K562 (cell line): ENCODE results near the gene DPP4. TPM values are rescaled to one million over a fixed set of nuclear protein-coding genes. Genes with fewer than 3 reads are reported as not detected.

Experiments used
- ATAC-seq: fragments of 200-7000 bp; cut with Tn5 transposase; 3 replicates; pipeline ENCODE4 v1.9.1; 2020; ENCODE audit warnings: moderate library complexity
- BruUV-seq: library from RNA; stranded (reverse); fragments of 400-500 nt; replicated peaks from 2 replicates; lab custom pipeline; 2021; lab: Mats Ljungman, UMichigan
- CTCF ChIA-PET: fragments of 300-600 bp; formaldehyde crosslinking; extraction: SDS; loops from one replicate; lab custom pipeline; 2021; ENCODE audit warnings: low intra/inter-chr PET ratio; lab: Yijun Ruan, JAX
- POLR2A ChIA-PET: fragments of 300-600, 350-650 bp; sonication (Branson Sonifier 250); formaldehyde crosslinking; extraction: SDS; loops from one replicate; lab custom pipeline; 2021; ENCODE audit warnings: antibody characterized with exemption, inconsistent platforms; lab: Yijun Ruan, JAX
- DNase-seq, 4 experiments: peaks; one replicate each; pipeline versions ENCODE4 v3.0.0 to v3.0.0-alpha.2; 2011 to 2018; ENCODE audit warnings: low spot score in 3 of 4, mixed read lengths in 3 of 4; ENCODE audit errors: extremely low read depth in 1 of 4
- FAIRE-seq: peaks from 2 replicates; lab custom pipeline; 2011; peaks lifted over from hg19 to GRCh38; lab: Jason Lieb, UNC
- H2AFZ ChIP-seq: 2 replicates; pipeline ENCODE4 v1.6.0; 2011; ENCODE audit warnings: low read depth, low read length, control low read depth, inconsistent platforms
- H3K27ac ChIP-seq: fragments of 200-600 bp; 3 replicates; pipeline ENCODE4 v1.8.0; 2011; ENCODE audit warnings: low read depth, mild to moderate bottlenecking, control low read depth, inconsistent platforms, low read length, moderate library complexity, mixed read lengths; ENCODE audit errors: extremely low read depth
- H3K27me3 ChIP-seq, 2 experiments: fragments of 300-600 bp in 1 of 2; 2 replicates in 1 of 2; 3 replicates in 1 of 2; pipeline versions ENCODE4 v1.6.0 to v1.8.0; 2011; ENCODE audit warnings: inconsistent platforms in 2 of 2, low read length in 2 of 2, mild to moderate bottlenecking in 1 of 2, mixed read lengths in 1 of 2, moderate library complexity in 1 of 2; ENCODE audit not compliant: control insufficient read depth in 2 of 2, insufficient read depth in 2 of 2
- H3K36me3 ChIP-seq: fragments of 300-600 bp; 3 replicates; pipeline ENCODE4 v1.8.0; 2011; ENCODE audit warnings: mild to moderate bottlenecking, low read length, inconsistent platforms; ENCODE audit not compliant: control insufficient read depth, insufficient read depth
- H3K4me1 ChIP-seq, 2 experiments: fragments of 200-600 bp in 1 of 2; replicated peaks in 1 of 2; 2 replicates in 1 of 2; 3 replicates in 1 of 2; pipeline versions ENCODE4 v1.5.1 to v1.8.0; 2011; ENCODE audit warnings: inconsistent platforms in 2 of 2, low read length in 2 of 2, mild to moderate bottlenecking in 1 of 2, mixed read lengths in 1 of 2, moderate library complexity in 1 of 2; ENCODE audit not compliant: control insufficient read depth in 2 of 2, insufficient read depth in 2 of 2
- H3K4me2 ChIP-seq: 2 replicates; pipeline ENCODE4 v1.6.1; 2011; ENCODE audit warnings: low read length, control low read depth, inconsistent platforms, mixed read lengths; ENCODE audit not compliant: insufficient read depth
- H3K4me3 ChIP-seq: fragments of 200-600 bp; sonication (generic), shearing (Covaris generic); 2 replicates; pipeline ENCODE4 v1.5.1; 2016; ENCODE audit warnings: control low read depth, inconsistent platforms
- H3K79me2 ChIP-seq: fragments of 200-600 bp; 3 replicates; pipeline ENCODE4 v1.8.0; 2011; ENCODE audit warnings: low read length, inconsistent platforms; ENCODE audit not compliant: control insufficient read depth, insufficient read depth
- H3K9ac ChIP-seq, 2 experiments: 2 replicates each; pipeline versions ENCODE4 v1.6.0 to v1.6.1; 2011; ENCODE audit warnings: low read depth in 2 of 2, low read length in 2 of 2, control low read depth in 1 of 2, inconsistent platforms in 1 of 2, mild to moderate bottlenecking in 1 of 2, mixed read lengths in 1 of 2; ENCODE audit not compliant: insufficient read depth in 1 of 2
- H3K9me1 ChIP-seq: one replicate; pipeline ENCODE4 v1.6.0; 2011; ENCODE audit warnings: inconsistent platforms, mild to moderate bottlenecking, low read length, moderate library complexity; ENCODE audit not compliant: control insufficient read depth, insufficient read depth
- H3K9me3 ChIP-seq: replicated peaks from 2 replicates; pipeline ENCODE4 v1.5.1; 2011; ENCODE audit warnings: low read depth, low read length, inconsistent platforms; ENCODE audit not compliant: control insufficient read depth, insufficient read depth
- H4K20me1 ChIP-seq: replicated peaks from 2 replicates; pipeline ENCODE4 v1.6.1; 2011; ENCODE audit warnings: low read length, inconsistent platforms, mixed read lengths; ENCODE audit not compliant: control insufficient read depth, insufficient read depth
- CBX5 ChIP-seq: IDR thresholded peaks from 2 replicates; pipeline ENCODE4 v1.6.1; 2014; ENCODE audit warnings: low read depth, borderline replicate concordance
- CSDE1 ChIP-seq, 2 experiments: fragments of 450-650 bp; IDR thresholded peaks; 2 replicates each; pipeline ENCODE4 v1.6.1; 2016; ENCODE audit warnings: mild to moderate bottlenecking in 1 of 2
- EZH2 ChIP-seq: IDR thresholded peaks from 2 replicates; pipeline ENCODE4 v1.6.1; 2012; ENCODE audit warnings: low read depth, mild to moderate bottlenecking, inconsistent platforms, low read length, borderline replicate concordance
- HMG20A ChIP-seq: fragments of 450-650 bp; formaldehyde crosslinking; conservative IDR thresholded peaks from 2 replicates; pipeline ENCODE4 v1.4.0; 2020; ENCODE audit warnings: mild to moderate bottlenecking, mixed read lengths
- HNRNPL ChIP-seq: fragments of 200-400 bp; formaldehyde crosslinking; IDR thresholded peaks from 2 replicates; pipeline ENCODE4 v1.6.1; 2017; ENCODE audit warnings: low read depth, mild to moderate bottlenecking, low read length
- KLF16 ChIP-seq: IDR thresholded peaks from 2 replicates; pipeline ENCODE4 v1.6.1; 2016; ENCODE audit warnings: antibody characterized with exemption
- L3MBTL2 ChIP-seq: fragments of 450-650 bp; IDR thresholded peaks from 2 replicates; pipeline ENCODE4 v1.6.1; 2016; ENCODE audit warnings: mild to moderate bottlenecking, moderate library complexity
- MCM2 ChIP-seq: fragments of 450-650 bp; IDR thresholded peaks from 2 replicates; pipeline ENCODE4 v1.6.1; 2017; ENCODE audit warnings: low read depth, mild to moderate bottlenecking
- MCM3 ChIP-seq: fragments of 450-650 bp; IDR thresholded peaks from 2 replicates; pipeline ENCODE4 v1.6.1; 2016
- MCM7 ChIP-seq, 2 experiments: fragments of 450-650 bp; IDR thresholded peaks; 2 replicates each; pipeline ENCODE4 v1.6.1; 2016 to 2018
- MTA1 ChIP-seq: fragments of 450-650 bp; IDR thresholded peaks from 2 replicates; pipeline ENCODE4 v1.6.1; 2017; ENCODE audit warnings: borderline replicate concordance
- NCOA6 ChIP-seq: fragments of 450-650 bp; IDR thresholded peaks from 2 replicates; pipeline ENCODE4 v1.6.1; 2017; ENCODE audit warnings: mild to moderate bottlenecking
- PCBP2 ChIP-seq: fragments of 200-400 bp; formaldehyde crosslinking; IDR thresholded peaks from 2 replicates; pipeline ENCODE4 v1.6.1; 2018; ENCODE audit warnings: low read length, low read depth, mild to moderate bottlenecking, moderate library complexity; ENCODE audit not compliant: poor library complexity, severe bottlenecking
- RBM17 ChIP-seq: fragments of 200-400 bp; formaldehyde crosslinking; IDR thresholded peaks from 2 replicates; pipeline ENCODE4 v1.6.1; 2017; ENCODE audit warnings: low read depth, mild to moderate bottlenecking, low read length, borderline replicate concordance
- RUNX1 ChIP-seq: sonication (generic); IDR thresholded peaks from 2 replicates; pipeline ENCODE4 v1.6.1; 2016; ENCODE audit warnings: antibody characterized with exemption, low read depth
- YY1 ChIP-seq, 3 experiments: IDR thresholded peaks; 2 replicates each; pipeline ENCODE4 v1.6.1; 2011; ENCODE audit warnings: low read length in 2 of 3, mild to moderate bottlenecking in 2 of 3, moderate library complexity in 2 of 3, borderline replicate concordance in 1 of 3, control low read depth in 1 of 3, low read depth in 1 of 3; ENCODE audit not compliant: insufficient read depth in 3 of 3, insufficient replicate concordance in 2 of 3, control insufficient read depth in 1 of 3, insufficient read length in 1 of 3; ENCODE audit errors: extremely low read depth in 1 of 3
- ZBTB8A ChIP-seq: fragments of 450-650 bp; IDR thresholded peaks from 2 replicates; pipeline ENCODE4 v1.6.1; 2018; ENCODE audit warnings: mild to moderate bottlenecking, moderate library complexity; ENCODE audit not compliant: partially characterized antibody
- ZNF586 ChIP-seq: fragments of 450-650 bp; formaldehyde crosslinking; conservative IDR thresholded peaks from 2 replicates; pipeline ENCODE4 v1.4.0; 2020; ENCODE audit warnings: mild to moderate bottlenecking, moderate library complexity
- WGBS: fragments of 100-300 bp; shearing (Covaris generic); methylation state at CpG from one replicate; pipeline ENCODE4 v1.1.6; 2016; ENCODE audit warnings: low coverage, mixed read lengths; ENCODE audit not compliant: insufficient coverage; ENCODE audit errors: missing lambda C conversion rate; 5-methylcytosine and 5-hydroxymethylcytosine counted together
- in situ Hi-C: fragments of 300-500 bp; cut with MboI; formaldehyde crosslinking; loops from 4 replicates; pipeline ENCODE4 v1.15.0; 2018; ENCODE audit warnings: inconsistent platforms, mixed read lengths
- intact Hi-C: fragments of 100-400 bp; cut with micrococcal nuclease; formaldehyde crosslinking; loops from 2 replicates; pipeline ENCODE4 v1.14.2; 2022
- polyA plus RNA-seq, 8 experiments: library from polyadenylated mRNA; depleted of rRNA in 4 of 8; stranded (reverse) in 5 of 8; unstranded in 3 of 8; fragments of >200 nt; fragmentation: Nextera tagmentation in 2 of 8; fragmentation: Illumina TruSeq in 1 of 8; extraction: Ambion mirVana in 2 of 8; extraction: Trizol in 1 of 8; gene quantifications; 2 replicates each; pipeline versions ENCODE4 v1.2.1 to v1.2.3, GENCODE V29; 2011 to 2014; ENCODE audit warnings: inconsistent platforms in 1 of 8, missing spikeins in 1 of 8
- total RNA-seq, 7 experiments: library from RNA; depleted of rRNA in 6 of 7; stranded (reverse); fragments of >200 nt in 6 of 7; fragmentation: Illumina TruSeq in 2 of 7; extraction: Trizol in 2 of 7; gene quantifications; 2 replicates each; pipeline versions ENCODE4 v1.2.1 to v1.2.3, GENCODE V29; 2011 to 2021; ENCODE audit warnings: low replicate concordance in 1 of 7
- TF ChIP-seq, protein P1 (sequence below): fragments of 450-650 bp; IDR thresholded peaks from 2 replicates; pipeline ENCODE4 v1.6.1; 2016

The DPP4 gene
- total and polyA plus RNA-seq, 9 of the 15 experiments (the other 6 are each of a cell fraction or from before 2014, with no cell fraction given): 0.11 TPM; not detected in 8

- CTCF ChIA-PET: no interaction called here
- WGBS: 2% methylated on average over 7 of the region's 7 CpGs
Observed at GRCh38 chr2:162021516-162022058, 52.4 kb downstream of the DPP4 start.

DNA sequence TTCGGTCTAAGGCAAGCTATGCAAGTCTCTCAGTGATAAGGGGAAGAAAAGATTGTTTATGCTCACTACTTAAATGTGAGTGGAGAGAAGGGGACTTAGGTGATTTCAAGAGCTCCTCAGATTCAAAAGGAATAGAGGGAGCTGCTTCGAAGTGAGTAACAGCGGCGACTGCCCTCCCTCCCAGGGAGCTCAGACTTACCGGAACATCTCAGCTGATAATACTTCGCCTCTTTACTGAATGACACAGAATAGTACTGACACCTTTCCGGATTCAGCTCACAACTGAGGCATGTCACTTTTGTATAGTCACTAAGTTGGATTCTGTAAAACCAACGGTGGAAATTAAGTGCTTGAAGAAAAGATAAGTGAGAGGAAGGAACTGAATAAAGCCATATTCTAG is 55.5 kb downstream of the DPP4 start:
- H3K79me2 ChIP-seq: no peaks in the 10 kb centered on the region
- H3K9me1 ChIP-seq: no peaks in the 10 kb centered on the region
- no peak overlapping the region for H2AFZ ChIP-seq
- ATAC-seq (no peak), FAIRE-seq (no peak), DNase-seq (no peak)
- intact Hi-C loops: no loop called here
- no peak overlapping the region for H3K9ac ChIP-seq
- no TSS peak for BruUV-seq
- ChIA-PET CTCF (no interaction called here), POLR2A (interaction anchor here (1.5 kb wide), 1 partner anchor 15 kb away, joined by 4 read pairs; no protein-coding TSS in a partner anchor)
- H3K9me3 ChIP-seq: no peaks in the 10 kb centered on the region
- no peaks in the 10 kb centered on the region for H3K27me3 ChIP-seq
- no peak overlapping the region for H3K4me3 ChIP-seq
- no peak overlapping the region for H3K27ac ChIP-seq
- no peaks in the 10 kb centered on the region for H4K20me1 ChIP-seq
- no peak overlapping the region for H3K4me2 ChIP-seq
- in situ Hi-C loops: no loop called here
- H3K36me3 ChIP-seq: no peaks in the 10 kb centered on the region
- 0% methylated on average over 8 of the region's 8 CpGs for WGBS
- H3K4me1 ChIP-seq: no peaks in the 10 kb centered on the region
- TF ChIP-seq MTA1 (no peak), ZNF586 (no peak), NCOA6 (no peak), PCBP2 (no peak), CBX5 (no peak), L3MBTL2 (no peak), MCM2 (no peak), YY1 (IDR thresholded peaks at IDR 0.05; ENCODE audit: borderline replicate concordance in 1 of 3, control insufficient read depth in 1 of 3, extremely low read depth in 1 of 3, insufficient read depth in 3 of 3, insufficient read length in 1 of 3, insufficient replicate concordance in 2 of 3, low read depth in 1 of 3, low read length in 2 of 3) (no peak), RBM17 (no peak), EZH2 (no peak), CSDE1 (IDR thresholded peaks at IDR 0.05) (no peak)

More at GRCh38 chr2:162021516-162022058, 52.4 kb downstream of the DPP4 start:
- H3K27ac ChIP-seq: no peak overlapping the region
- TF ChIP-seq MCM7 (IDR thresholded peaks at IDR 0.05) (no peak), HNRNPL (no peak), KLF16 (no peak), ZBTB8A (no peak), RUNX1 (no peak), MCM3 (no peak), HMG20A (CRISPR knock-in tag) (no peak)
- TF ChIP-seq, protein P1, sequence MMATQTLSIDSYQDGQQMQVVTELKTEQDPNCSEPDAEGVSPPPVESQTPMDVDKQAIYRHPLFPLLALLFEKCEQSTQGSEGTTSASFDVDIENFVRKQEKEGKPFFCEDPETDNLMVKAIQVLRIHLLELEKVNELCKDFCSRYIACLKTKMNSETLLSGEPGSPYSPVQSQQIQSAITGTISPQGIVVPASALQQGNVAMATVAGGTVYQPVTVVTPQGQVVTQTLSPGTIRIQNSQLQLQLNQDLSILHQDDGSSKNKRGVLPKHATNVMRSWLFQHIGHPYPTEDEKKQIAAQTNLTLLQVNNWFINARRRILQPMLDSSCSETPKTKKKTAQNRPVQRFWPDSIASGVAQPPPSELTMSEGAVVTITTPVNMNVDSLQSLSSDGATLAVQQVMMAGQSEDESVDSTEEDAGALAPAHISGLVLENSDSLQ: no peak
- no peak overlapping the region for H2AFZ ChIP-seq
- H3K36me3 ChIP-seq: no peaks in the 10 kb centered on the region
- intact Hi-C loops (no loop called here), in situ Hi-C loops (no loop called here)
- DNase-seq: no peak
- FAIRE-seq: no peak
- no peaks in the 10 kb centered on the region for H3K4me1 ChIP-seq
- no peak for ATAC-seq
- H3K27me3 ChIP-seq: no peaks in the 10 kb centered on the region
- POLR2A ChIA-PET: no interaction called here
- no peak overlapping the region for H3K4me2 ChIP-seq
- no TSS peak for BruUV-seq
- H4K20me1 ChIP-seq: no peaks in the 10 kb centered on the region
- H3K4me3 ChIP-seq: no peak overlapping the region
- no peaks in the 10 kb centered on the region for H3K9me1 ChIP-seq
- H3K9me3 ChIP-seq: no peaks in the 10 kb centered on the region
- no peaks in the 10 kb centered on the region for H3K79me2 ChIP-seq
- no peak overlapping the region for H3K9ac ChIP-seq
